GM12878 (cell line): ENCODE data around the gene SLC15A3. TPM values are rescaled to one million over a fixed set of nuclear protein-coding genes. Genes with fewer than 3 reads are reported as not detected.
"Not testable (repeated sequence)": the region's sequence is repeated elsewhere in the genome, so short reads cannot be mapped to it uniquely, and the experiment has no call there.

Source experiments
- ATAC-seq: fragments of 200-7000 bp; cut with Tn5 transposase; 3 replicates; pipeline ENCODE4 v1.9.1; 2020; ENCODE audit warnings: mild to moderate bottlenecking, moderate library complexity
- BruUV-seq: library from RNA; stranded (reverse); fragments of 400-500 nt; replicated peaks from 2 replicates; lab custom pipeline; 2021; lab: Mats Ljungman, UMichigan
- CTCF ChIA-PET: fragments of 300-600 bp; sonication (Branson Sonifier 250); formaldehyde crosslinking; extraction: SDS; loops from one replicate; lab custom pipeline; 2021; ENCODE audit warnings: inconsistent platforms; lab: Yijun Ruan, JAX
- POLR2A ChIA-PET: fragments of 350-600 bp; formaldehyde crosslinking; extraction: SDS; loops from one replicate; lab custom pipeline; 2021; ENCODE audit warnings: inconsistent platforms; lab: Charles Lee
- RAD21 ChIA-PET: fragments of 300-600 bp; sonication (Branson Sonifier 250); formaldehyde crosslinking; loops from one replicate; lab custom pipeline; 2023; ENCODE audit warnings: antibody characterized with exemption; ENCODE audit not compliant: unreplicated experiment; lab: Charles Lee
- SMC1A ChIA-PET: fragments of 300-600 bp; sonication (Branson Sonifier 250); formaldehyde crosslinking; loops from one replicate; lab custom pipeline; 2023; ENCODE audit not compliant: unreplicated experiment, uncharacterized antibody; lab: Charles Lee
- DNase-seq: peaks from one replicate; pipeline ENCODE4 v3.0.0-alpha.2; 2011; ENCODE audit warnings: low read depth, low spot score
- FAIRE-seq: peaks from 3 replicates; lab custom pipeline; 2011; peaks lifted over from hg19 to GRCh38; lab: Jason Lieb, UNC
- H2AFZ ChIP-seq: 2 replicates; pipeline ENCODE4 v1.6.0; 2011; ENCODE audit warnings: low read depth, low read length, control low read depth; ENCODE audit not compliant: control insufficient read depth
- H3K27ac ChIP-seq: 2 replicates; pipeline ENCODE4 v1.5.1; 2011; ENCODE audit warnings: control low read depth; ENCODE audit not compliant: control insufficient read depth, insufficient read depth
- H3K27me3 ChIP-seq, 2 experiments: replicated peaks in 1 of 2; 2 replicates each; pipeline versions ENCODE4 v1.6.0 to v1.6.1; 2011; ENCODE audit warnings: low read length in 1 of 2; ENCODE audit not compliant: control insufficient read depth in 2 of 2, insufficient read depth in 2 of 2
- H3K36me3 ChIP-seq, 2 experiments: 2 replicates each; pipeline ENCODE4 v1.5.1; 2011; ENCODE audit warnings: low read length in 1 of 2; ENCODE audit not compliant: control insufficient read depth in 2 of 2, insufficient read depth in 2 of 2
- H3K4me1 ChIP-seq: 2 replicates; pipeline ENCODE4 v1.6.1; 2011; ENCODE audit warnings: mild to moderate bottlenecking, low read length, moderate library complexity, mixed read lengths; ENCODE audit not compliant: control insufficient read depth, insufficient read depth
- H3K4me2 ChIP-seq: 2 replicates; pipeline ENCODE4 v1.6.0; 2011; ENCODE audit warnings: control low read depth; ENCODE audit not compliant: control insufficient read depth, insufficient read depth
- H3K4me3 ChIP-seq: fragments of 200-600 bp; sonication (generic); 2 replicates; pipeline ENCODE4 v1.5.1; 2016
- H3K79me2 ChIP-seq: 2 replicates; pipeline ENCODE4 v1.6.0; 2011; ENCODE audit warnings: low read length; ENCODE audit not compliant: control insufficient read depth, insufficient read depth
- H3K9ac ChIP-seq: 2 replicates; pipeline ENCODE4 v1.8.0; 2011; ENCODE audit warnings: low read length, control low read depth, mixed read lengths; ENCODE audit not compliant: control insufficient read depth, insufficient read depth
- H3K9me3 ChIP-seq: replicated peaks from 3 replicates; pipeline ENCODE4 v1.5.1; 2011; ENCODE audit warnings: mild to moderate bottlenecking, low read length; ENCODE audit not compliant: control insufficient read depth, insufficient read depth
- H4K20me1 ChIP-seq: 2 replicates; pipeline ENCODE4 v1.6.0; 2011; ENCODE audit not compliant: control insufficient read depth, insufficient read depth
- ATF7 ChIP-seq: fragments of 450-650 bp; IDR thresholded peaks from 2 replicates; pipeline ENCODE4 v1.6.1; 2016; ENCODE audit warnings: low read depth, mild to moderate bottlenecking
- BACH1 ChIP-seq: fragments of 450-650 bp; IDR thresholded peaks from 2 replicates; pipeline ENCODE4 v1.6.1; 2017; ENCODE audit warnings: mild to moderate bottlenecking, borderline replicate concordance
- BRCA1 ChIP-seq: IDR thresholded peaks from 2 replicates; pipeline ENCODE4 v1.6.1; 2011; ENCODE audit warnings: low read depth, low read length, improper control_type of control experiment
- EP300 ChIP-seq, 2 experiments: fragments of 150-350 bp in 1 of 2; IDR thresholded peaks; 2 replicates each; pipeline ENCODE4 v1.6.1; 2011 to 2012; ENCODE audit warnings: low read depth in 2 of 2, low read length in 2 of 2, borderline replicate concordance in 1 of 2, improper control_type of control experiment in 1 of 2, inconsistent platforms in 1 of 2; ENCODE audit not compliant: control insufficient read depth in 1 of 2
- MXI1 ChIP-seq: fragments of 150-350 bp; IDR thresholded peaks from 2 replicates; pipeline ENCODE4 v1.6.1; 2011; ENCODE audit warnings: low read depth, mild to moderate bottlenecking, inconsistent platforms, low read length, improper control_type of control experiment
- PML ChIP-seq: IDR thresholded peaks from 2 replicates; pipeline ENCODE4 v1.6.1; 2012; ENCODE audit warnings: low read length, inconsistent platforms
- SMAD5 ChIP-seq: IDR thresholded peaks from 2 replicates; pipeline ENCODE4 v1.6.1; 2016; ENCODE audit warnings: antibody characterized with exemption, low read depth
- ZNF217 ChIP-seq: fragments of 450-650 bp; IDR thresholded peaks from 2 replicates; pipeline ENCODE4 v1.6.1; 2017; ENCODE audit warnings: antibody characterized with exemption, mild to moderate bottlenecking
- ZZZ3 ChIP-seq: IDR thresholded peaks from 2 replicates; pipeline ENCODE4 v1.6.1; 2011; ENCODE audit warnings: low read depth; ENCODE audit not compliant: control insufficient read depth, insufficient read length
- WGBS: methylation state at CpG from one replicate; pipeline ENCODE4 v1.1.6; 2016; ENCODE audit warnings: low lambda C conversion rate; ENCODE audit not compliant: insufficient replicate concordance, insufficient coverage; ENCODE audit errors: missing lambda C conversion rate; 5-methylcytosine and 5-hydroxymethylcytosine counted together
- in situ Hi-C: fragments of 300-500 bp; cut with MboI; formaldehyde crosslinking; loops from 9 replicates; pipeline ENCODE4 v1.14.3; 2018; ENCODE audit warnings: mixed read lengths
- intact Hi-C: fragments of 100-400 bp; cut with micrococcal nuclease; formaldehyde crosslinking; loops from one replicate; pipeline ENCODE4 v1.14.2; 2022; ENCODE audit not compliant: unreplicated experiment
- polyA plus RNA-seq, 11 experiments: library from polyadenylated mRNA; depleted of rRNA in 4 of 11; unstranded in 6 of 11; stranded (reverse) in 5 of 11; fragments of >200 nt; fragmentation: Nextera tagmentation in 4 of 11; fragmentation: Illumina TruSeq in 1 of 11; extraction: Ambion mirVana in 4 of 11; extraction: Trizol in 1 of 11; gene quantifications; 1 replicate in 1 of 11; 2 replicates in 10 of 11; pipeline versions ENCODE4 v1.2.1 to v1.2.3, GENCODE V29; 2011 to 2016; ENCODE audit warnings: inconsistent platforms in 2 of 11, missing spikeins in 2 of 11, low read depth in 1 of 11
- total RNA-seq, 4 experiments: library from RNA; depleted of rRNA in 3 of 4; stranded (reverse); fragments of >200 nt in 3 of 4; fragmentation: Illumina TruSeq in 1 of 4; extraction: Trizol in 1 of 4; gene quantifications; 2 replicates each; pipeline versions ENCODE4 v1.2.1 to v1.2.3, GENCODE V29; 2013 to 2021
- TF ChIP-seq, protein P1 (sequence below): IDR thresholded peaks from 2 replicates; pipeline ENCODE4 v1.6.1; 2011; ENCODE audit warnings: low read depth, low read length, improper control_type of control experiment, borderline replicate concordance
- TF ChIP-seq, protein P2 (sequence below): IDR thresholded peaks from 2 replicates; pipeline ENCODE4 v1.6.1; 2011; ENCODE audit warnings: mild to moderate bottlenecking, low read depth, low read length, moderate library complexity; ENCODE audit not compliant: insufficient replicate concordance

The SLC15A3 gene
- total and polyA plus RNA-seq, 10 of the 15 experiments (the other 5 are each of a cell fraction or from before 2014, with no cell fraction given) = 17.7 to 102 (median 55.8) TPM

DNA sequence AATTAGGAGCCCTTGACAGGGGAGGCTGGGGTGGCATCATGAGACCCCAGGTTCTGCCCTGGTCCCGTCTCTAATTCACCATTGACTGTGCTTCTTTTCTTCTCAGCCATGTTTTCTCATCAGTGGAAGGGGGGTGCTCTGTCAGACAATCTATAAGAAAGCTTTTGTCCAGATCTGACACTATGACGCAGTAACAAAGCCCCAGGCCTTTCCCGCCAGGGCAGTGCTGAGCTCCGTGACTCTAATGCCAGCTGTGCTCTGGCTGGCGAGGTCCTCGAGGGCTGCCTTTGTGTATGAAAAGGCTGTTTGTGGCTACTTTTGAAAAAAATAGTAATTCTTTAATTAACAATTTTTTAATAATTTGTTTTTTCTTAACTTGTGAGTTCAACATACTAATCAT lies 22.8 kb upstream of the SLC15A3 start:
- ChIA-PET CTCF (interaction anchor here (0.7 kb wide), 1 partner anchor 213 kb away, joined by 3 read pairs; no protein-coding TSS in a partner anchor), SMC1A (interaction anchor here (1.3 kb wide), 1 partner anchor 86 kb away, joined by 3 read pairs; no protein-coding TSS in a partner anchor), POLR2A (no interaction called here), RAD21 (interaction anchor here (1.4 kb wide), 1 partner anchor 143 kb away, joined by 4 read pairs; no protein-coding TSS in a partner anchor)
- TF ChIP-seq SMAD5 = no peak
- no peak for TF ChIP-seq ATF7
- TF ChIP-seq ZZZ3 = no peak
- TF ChIP-seq, protein P1, sequence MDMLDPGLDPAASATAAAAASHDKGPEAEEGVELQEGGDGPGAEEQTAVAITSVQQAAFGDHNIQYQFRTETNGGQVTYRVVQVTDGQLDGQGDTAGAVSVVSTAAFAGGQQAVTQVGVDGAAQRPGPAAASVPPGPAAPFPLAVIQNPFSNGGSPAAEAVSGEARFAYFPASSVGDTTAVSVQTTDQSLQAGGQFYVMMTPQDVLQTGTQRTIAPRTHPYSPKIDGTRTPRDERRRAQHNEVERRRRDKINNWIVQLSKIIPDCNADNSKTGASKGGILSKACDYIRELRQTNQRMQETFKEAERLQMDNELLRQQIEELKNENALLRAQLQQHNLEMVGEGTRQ = no peak
- TF ChIP-seq BRCA1 = no peak
- TF ChIP-seq BACH1 = no peak
- no peak for TF ChIP-seq MXI1
- TF ChIP-seq, protein P2, sequence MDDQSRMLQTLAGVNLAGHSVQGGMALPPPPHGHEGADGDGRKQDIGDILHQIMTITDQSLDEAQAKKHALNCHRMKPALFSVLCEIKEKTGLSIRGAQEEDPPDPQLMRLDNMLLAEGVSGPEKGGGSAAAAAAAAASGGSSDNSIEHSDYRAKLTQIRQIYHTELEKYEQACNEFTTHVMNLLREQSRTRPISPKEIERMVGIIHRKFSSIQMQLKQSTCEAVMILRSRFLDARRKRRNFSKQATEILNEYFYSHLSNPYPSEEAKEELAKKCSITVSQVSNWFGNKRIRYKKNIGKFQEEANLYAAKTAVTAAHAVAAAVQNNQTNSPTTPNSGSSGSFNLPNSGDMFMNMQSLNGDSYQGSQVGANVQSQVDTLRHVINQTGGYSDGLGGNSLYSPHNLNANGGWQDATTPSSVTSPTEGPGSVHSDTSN = no peak
- no peak for TF ChIP-seq PML
- no peak for TF ChIP-seq ZNF217
- no peak for TF ChIP-seq EP300 (IDR thresholded peaks at IDR 0.05; ENCODE audit: borderline replicate concordance in 1 of 2, control insufficient read depth in 1 of 2, low read depth in 2 of 2, low read length in 2 of 2)
- Histone ChIP-seq H3K36me3 (no peaks in the 10 kb centered on the region), H3K79me2 (no peaks in the 10 kb centered on the region), H2AFZ (no peak overlapping the region), H3K27me3 (no peaks in the 10 kb centered on the region), H3K9me3 (no peaks in the 10 kb centered on the region), H3K27ac (no peak overlapping the region), H4K20me1 (no peaks in the 10 kb centered on the region), H3K4me1 (peaks cover 6% of the 10 kb centered on the region; the same call in 1 of the 2 replicates), H3K9ac (no peak overlapping the region), H3K4me2 (no peak overlapping the region), H3K4me3 (no peak overlapping the region)
- FAIRE-seq = no peak
- DNase-seq = no peak
- in situ Hi-C loops = no loop called here
- no TSS peak for BruUV-seq
- WGBS = 72% methylated on average over 6 of the region's 6 CpGs
- ATAC-seq = no peak
- intact Hi-C loops = no loop called here

DNA sequence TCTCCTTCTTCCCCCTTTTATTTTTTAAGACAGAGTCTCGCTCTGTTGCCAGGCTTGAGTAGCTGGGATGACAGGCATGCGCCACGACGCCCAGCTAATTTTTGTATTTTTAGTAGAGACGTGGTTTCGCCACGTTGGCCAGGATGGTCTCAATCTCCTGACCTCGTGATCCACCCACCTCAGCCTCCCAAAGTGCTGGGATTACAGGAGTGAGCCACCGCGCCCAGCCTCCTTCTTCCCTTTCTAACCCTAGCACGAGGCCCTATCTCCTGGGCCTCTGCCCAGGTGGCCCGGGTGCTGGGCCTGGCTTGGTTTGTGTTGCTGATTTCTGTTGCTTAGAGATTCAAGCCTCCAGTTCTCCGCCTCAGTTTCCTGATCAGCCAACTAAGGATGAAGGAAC lies 22.3 kb upstream of the SLC15A3 start:
- H3K4me1 ChIP-seq, SMC1A ChIA-PET, H2AFZ ChIP-seq, BruUV-seq, H3K9me3 ChIP-seq, H3K4me2 ChIP-seq, H3K36me3 ChIP-seq, H3K27ac ChIP-seq, DNase-seq, H3K9ac ChIP-seq, H3K4me3 ChIP-seq, FAIRE-seq, H4K20me1 ChIP-seq, in situ Hi-C loops, H3K27me3 ChIP-seq, intact Hi-C loops, ATAC-seq, POLR2A ChIA-PET, H3K79me2 ChIP-seq, CTCF ChIA-PET: not testable (repeated sequence)
- RAD21 ChIA-PET = interaction anchor here (1.4 kb wide), 1 partner anchor 143 kb away, joined by 4 read pairs; no protein-coding TSS in a partner anchor
- 62% methylated on average over 13 of the region's 13 CpGs for WGBS
